SU-DHL-6 (cell line): Measurements from ENCODE around the gene C10orf62.
"Not testable (repeated sequence)": the region's sequence is repeated elsewhere in the genome, so short reads cannot be mapped to it uniquely, and the experiment has no call there.

Experiments used
- H2AFZ ChIP-seq: fragments of 200-600 bp; sonication (generic); 2 replicates; pipeline ENCODE4 v1.6.1; 2014; ENCODE audit warnings: low read depth, mild to moderate bottlenecking, moderate library complexity, mixed read lengths, antibody characterized with exemption, low read length; ENCODE audit not compliant: severe bottlenecking
- H3F3A ChIP-seq: fragments of 200-600 bp; shearing (Covaris generic); 2 replicates; pipeline ENCODE4 v1.6.0; 2016; ENCODE audit warnings: antibody characterized with exemption, mild to moderate bottlenecking; ENCODE audit not compliant: insufficient read depth
- H3K27ac ChIP-seq: fragments of 200-600 bp; sonication (generic); 2 replicates; pipeline ENCODE4 v1.5.1; 2016; ENCODE audit warnings: low read depth, mild to moderate bottlenecking, low read length, moderate library complexity, mixed read lengths
- H3K27me3 ChIP-seq: fragments of 200-600 bp; sonication (generic), shearing (Covaris generic); 2 replicates; pipeline ENCODE4 v1.6.0; 2014; ENCODE audit warnings: mild to moderate bottlenecking, low read length
- H3K36me3 ChIP-seq: fragments of 200-600 bp; sonication (generic); 2 replicates; pipeline ENCODE4 v1.6.1; 2014; ENCODE audit warnings: mild to moderate bottlenecking, low read length, mixed read lengths
- H3K4me2 ChIP-seq: fragments of 300-600, 200-600 bp; shearing (Covaris generic), sonication (generic); 2 replicates; pipeline ENCODE4 v1.6.0; 2014; ENCODE audit warnings: low read length, low read depth, mild to moderate bottlenecking; ENCODE audit not compliant: poor library complexity, severe bottlenecking
- H3K4me3 ChIP-seq: fragments of 200-600 bp; sonication (generic); 2 replicates; pipeline ENCODE4 v1.5.1; 2014; ENCODE audit warnings: antibody characterized with exemption, low read length, mild to moderate bottlenecking, mixed read lengths; ENCODE audit not compliant: insufficient read depth, poor library complexity, severe bottlenecking
- H3K79me2 ChIP-seq: fragments of 200-600 bp; sonication (generic); 2 replicates; pipeline ENCODE4 v1.6.1; 2014; ENCODE audit warnings: mild to moderate bottlenecking, low read length, moderate library complexity; ENCODE audit not compliant: insufficient read depth
- H3K9ac ChIP-seq: fragments of 200-600 bp; sonication (generic); 2 replicates; pipeline ENCODE4 v1.7.0; 2014; ENCODE audit warnings: mild to moderate bottlenecking, low read length
- H3K9me2 ChIP-seq: fragments of 200-600 bp; sonication (generic); replicated peaks from 2 replicates; pipeline ENCODE4 v1.6.1; 2014; ENCODE audit warnings: low read length; ENCODE audit not compliant: insufficient read depth
- H3K9me3 ChIP-seq: fragments of 200-600 bp; sonication (generic); 2 replicates; pipeline ENCODE4 v1.6.1; 2014; ENCODE audit warnings: low read length, mixed read lengths; ENCODE audit not compliant: insufficient read depth
- H4K20me1 ChIP-seq: fragments of 200-600 bp; sonication (generic); 2 replicates; pipeline ENCODE4 v1.6.1; 2014; ENCODE audit warnings: low read depth, mild to moderate bottlenecking, antibody characterized with exemption, low read length, moderate library complexity, mixed read lengths
- EZH2phosphoT487 ChIP-seq: fragments of 200-600 bp; sonication (generic), shearing (Covaris generic); conservative IDR thresholded peaks from 2 replicates; pipeline ENCODE4 v1.6.1; 2018; ENCODE audit warnings: mild to moderate bottlenecking, antibody characterized with exemption, low read length, moderate library complexity, mixed read lengths
- TF ChIP-seq, protein P1 (sequence below): fragments of 200-600 bp; sonication (generic); IDR thresholded peaks from one replicate; pipeline ENCODE4 v1.5.1; 2017; ENCODE audit warnings: antibody characterized with exemption, mild to moderate bottlenecking, low read length, moderate library complexity; ENCODE audit not compliant: insufficient read depth, poor library complexity, severe bottlenecking

Gene C10orf62

GRCh38 chr10:97575127-97575668, 14.3 kb upstream of the C10orf62 start:
- H3K27me3 ChIP-seq: no peaks in the 10 kb centered on the region
- no peaks in the 10 kb centered on the region for H3F3A ChIP-seq
- H3K79me2 ChIP-seq: no peaks in the 10 kb centered on the region
- no peaks in the 10 kb centered on the region for H3K9me3 ChIP-seq
- no peak overlapping the region for H3K4me3 ChIP-seq
- H3K4me2 ChIP-seq: no peak overlapping the region
- TF ChIP-seq, protein P1, sequence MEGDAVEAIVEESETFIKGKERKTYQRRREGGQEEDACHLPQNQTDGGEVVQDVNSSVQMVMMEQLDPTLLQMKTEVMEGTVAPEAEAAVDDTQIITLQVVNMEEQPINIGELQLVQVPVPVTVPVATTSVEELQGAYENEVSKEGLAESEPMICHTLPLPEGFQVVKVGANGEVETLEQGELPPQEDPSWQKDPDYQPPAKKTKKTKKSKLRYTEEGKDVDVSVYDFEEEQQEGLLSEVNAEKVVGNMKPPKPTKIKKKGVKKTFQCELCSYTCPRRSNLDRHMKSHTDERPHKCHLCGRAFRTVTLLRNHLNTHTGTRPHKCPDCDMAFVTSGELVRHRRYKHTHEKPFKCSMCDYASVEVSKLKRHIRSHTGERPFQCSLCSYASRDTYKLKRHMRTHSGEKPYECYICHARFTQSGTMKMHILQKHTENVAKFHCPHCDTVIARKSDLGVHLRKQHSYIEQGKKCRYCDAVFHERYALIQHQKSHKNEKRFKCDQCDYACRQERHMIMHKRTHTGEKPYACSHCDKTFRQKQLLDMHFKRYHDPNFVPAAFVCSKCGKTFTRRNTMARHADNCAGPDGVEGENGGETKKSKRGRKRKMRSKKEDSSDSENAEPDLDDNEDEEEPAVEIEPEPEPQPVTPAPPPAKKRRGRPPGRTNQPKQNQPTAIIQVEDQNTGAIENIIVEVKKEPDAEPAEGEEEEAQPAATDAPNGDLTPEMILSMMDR: no peak
- no peak for TF ChIP-seq EZH2phosphoT487
- H4K20me1 ChIP-seq: no peaks in the 10 kb centered on the region
- H3K9ac ChIP-seq: no peak overlapping the region
- no peaks in the 10 kb centered on the region for H3K9me2 ChIP-seq
- H3K27ac ChIP-seq: no peak overlapping the region
- H2AFZ ChIP-seq: no peak overlapping the region
- H3K36me3 ChIP-seq: no peaks in the 10 kb centered on the region

- not testable (repeated sequence) for H3K4me2 ChIP-seq, H3K9me2 ChIP-seq, H3K36me3 ChIP-seq, H3K79me2 ChIP-seq, H2AFZ ChIP-seq, H3K9me3 ChIP-seq, H3F3A ChIP-seq, H3K9ac ChIP-seq, H3K4me3 ChIP-seq, H3K27me3 ChIP-seq, H3K27ac ChIP-seq, H4K20me1 ChIP-seq
These were observed 13.0 kb upstream of the C10orf62 start for GRCh38 chr10:97576487-97576886.

DNA sequence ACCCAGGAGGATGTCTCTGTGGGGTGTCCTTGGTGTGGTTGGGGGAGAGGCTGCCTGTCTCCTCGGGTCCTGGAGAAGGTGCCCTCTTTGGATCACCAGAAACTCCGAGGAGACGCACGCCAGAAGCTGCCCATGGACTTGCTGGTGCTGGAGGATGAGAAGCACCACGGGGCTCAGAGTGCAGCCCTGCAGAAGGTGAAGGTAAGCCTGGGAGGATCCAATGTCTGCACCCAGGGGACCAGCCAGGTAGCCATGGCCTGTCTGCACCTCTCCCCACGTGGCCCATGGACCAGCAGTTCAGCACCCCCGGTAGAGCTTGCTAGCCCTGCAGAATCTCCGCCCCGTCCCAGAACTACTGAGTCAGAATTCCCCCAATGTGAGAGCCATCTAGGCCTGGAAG, 11.8 kb upstream of the C10orf62 start:
- TF ChIP-seq, protein P1: no peak
- TF ChIP-seq EZH2phosphoT487: no peak
- Histone ChIP-seq H3K9me3 (no peaks in the 10 kb centered on the region), H3K36me3 (no peaks in the 10 kb centered on the region), H3K9me2 (no peaks in the 10 kb centered on the region), H2AFZ (no peak overlapping the region), H3K79me2 (no peaks in the 10 kb centered on the region), H4K20me1 (no peaks in the 10 kb centered on the region), H3F3A (no peaks in the 10 kb centered on the region), H3K27me3 (no peaks in the 10 kb centered on the region), H3K4me2 (no peak overlapping the region), H3K9ac (no peak overlapping the region), H3K4me3 (no peak overlapping the region), H3K27ac (no peak overlapping the region)

GRCh38 chr10:97578171-97578844, 11.2 kb upstream of the C10orf62 start:
- Histone ChIP-seq H3K9me2 (no peaks in the 10 kb centered on the region), H3K36me3 (no peaks in the 10 kb centered on the region), H2AFZ (no peak overlapping the region), H3K27me3 (no peaks in the 10 kb centered on the region), H3F3A (no peaks in the 10 kb centered on the region), H3K4me2 (no peak overlapping the region), H3K9ac (no peak overlapping the region), H3K27ac (no peak overlapping the region), H3K79me2 (no peaks in the 10 kb centered on the region), H4K20me1 (no peaks in the 10 kb centered on the region), H3K9me3 (no peaks in the 10 kb centered on the region), H3K4me3 (no peak overlapping the region)
- TF ChIP-seq, protein P1: no peak
- no peak for TF ChIP-seq EZH2phosphoT487
